HepG2 (cell line): ENCODE results near the gene PELI3. TPM values are rescaled to one million over a fixed set of nuclear protein-coding genes. Genes with fewer than 3 reads are reported as not detected.

ENCODE experiments used
- ATF5 ChIP-seq: sonication (generic); formaldehyde crosslinking; IDR thresholded peaks from 2 replicates; pipeline ENCODE4 v1.4.0; 2020; ENCODE audit warnings: mild to moderate bottlenecking, low read depth, missing genetic modification reagents
- EHMT2 ChIP-seq: fragments of 200-600 bp; sonication (generic); IDR thresholded peaks from 2 replicates; pipeline ENCODE4 v1.7.0; 2017; ENCODE audit warnings: antibody characterized with exemption, low read depth, low read length, borderline replicate concordance
- KAT8 ChIP-seq: IDR thresholded peaks from 2 replicates; pipeline ENCODE4 v1.6.1; 2016; ENCODE audit warnings: missing genetic modification reagents, missing compliant biosample characterization
- KDM5B ChIP-seq: sonication (generic); formaldehyde crosslinking; IDR thresholded peaks from 2 replicates; pipeline ENCODE4 v1.4.0; 2020; ENCODE audit warnings: missing genetic modification reagents, mild to moderate bottlenecking, borderline replicate concordance
- MEF2D ChIP-seq: sonication (generic); formaldehyde crosslinking; IDR thresholded peaks from 2 replicates; pipeline ENCODE4 v1.5.1; 2020; ENCODE audit warnings: mild to moderate bottlenecking, missing genetic modification reagents
- MEIS1 ChIP-seq: sonication (generic); formaldehyde crosslinking; IDR thresholded peaks from 2 replicates; pipeline ENCODE4 v1.9.0; 2021; ENCODE audit warnings: mild to moderate bottlenecking, missing genetic modification reagents, moderate library complexity, borderline replicate concordance
- NR2F1 ChIP-seq, 2 experiments: fragments of 450-650 bp in 1 of 2; formaldehyde crosslinking in 1 of 2; IDR thresholded peaks; 2 replicates each; pipeline versions ENCODE4 v1.5.0 to v1.6.1; 2016 to 2020; ENCODE audit warnings: mild to moderate bottlenecking in 1 of 2, missing compliant biosample characterization in 1 of 2, missing genetic modification reagents in 1 of 2, moderate library complexity in 1 of 2
- RELA ChIP-seq: sonication (generic); formaldehyde crosslinking; IDR thresholded peaks from 2 replicates; pipeline ENCODE4 v1.4.0; 2020; ENCODE audit warnings: missing genetic modification reagents
- RNF2 ChIP-seq: fragments of 450-650 bp; conservative IDR thresholded peaks from 2 replicates; pipeline ENCODE4 v1.6.1; 2016; ENCODE audit warnings: low read depth
- ZBTB3 ChIP-seq: sonication (generic); formaldehyde crosslinking; IDR thresholded peaks from 2 replicates; pipeline ENCODE4 v1.4.0; 2020; ENCODE audit warnings: low read depth, mild to moderate bottlenecking, moderate library complexity, missing genetic modification reagents, borderline replicate concordance
- ZFP90 ChIP-seq: sonication (generic); formaldehyde crosslinking; IDR thresholded peaks from 2 replicates; pipeline ENCODE4 v1.8.0; 2022; ENCODE audit warnings: missing genetic modification reagents, mild to moderate bottlenecking, inconsistent platforms, borderline replicate concordance
- ZHX1 ChIP-seq: sonication (generic); formaldehyde crosslinking; IDR thresholded peaks from 2 replicates; pipeline ENCODE4 v1.8.1; 2022; ENCODE audit warnings: low read depth, mild to moderate bottlenecking, missing genetic modification reagents
- ZNF142 ChIP-seq: sonication (generic); formaldehyde crosslinking; IDR thresholded peaks from 2 replicates; pipeline ENCODE4 v1.4.0; 2020; ENCODE audit warnings: missing genetic modification reagents
- ZNF143 ChIP-seq: sonication (generic); formaldehyde crosslinking; IDR thresholded peaks from 2 replicates; pipeline ENCODE4 v1.4.0; 2020; ENCODE audit warnings: missing genetic modification reagents
- ZNF33B ChIP-seq: sonication (generic); formaldehyde crosslinking; IDR thresholded peaks from 2 replicates; pipeline ENCODE4 v1.5.1; 2020; ENCODE audit warnings: mild to moderate bottlenecking, missing genetic modification reagents
- ZNF580 ChIP-seq: IDR thresholded peaks from 2 replicates; pipeline ENCODE4 v1.6.1; 2016; ENCODE audit warnings: low read depth, borderline replicate concordance
- ZNF841 ChIP-seq: sonication (generic); formaldehyde crosslinking; IDR thresholded peaks from 2 replicates; pipeline ENCODE4 v1.8.1; 2023; ENCODE audit warnings: missing genetic modification reagents, borderline replicate concordance
- ZNF879 ChIP-seq: sonication (generic); formaldehyde crosslinking; IDR thresholded peaks from 2 replicates; pipeline ENCODE4 v1.8.1; 2023; ENCODE audit warnings: missing genetic modification reagents
- polyA plus RNA-seq, 8 experiments: library from polyadenylated mRNA; depleted of rRNA in 3 of 8; stranded (reverse) in 7 of 8; unstranded in 1 of 8; fragments of >200 nt; fragmentation: Illumina TruSeq in 4 of 8; extraction: Trizol in 4 of 8; gene quantifications; 2 replicates each; pipeline versions ENCODE4 v1.2.1 to v1.2.3, GENCODE V29; 2011 to 2016; ENCODE audit warnings: low read depth in 4 of 8, missing spikeins in 1 of 8, mixed read lengths in 1 of 8; ENCODE audit not compliant: insufficient read depth in 1 of 8
- total RNA-seq, 5 experiments: library from RNA; depleted of rRNA; stranded (reverse); fragments of >200 nt; fragmentation: Illumina TruSeq; extraction: Trizol; gene quantifications; 2 replicates each; pipeline ENCODE4 v1.2.3, GENCODE V29; 2016; ENCODE audit warnings: low read depth in 1 of 5

The PELI3 gene
- total and polyA plus RNA-seq, 2 of the 13 experiments (the other 11 are each of a cell fraction or from before 2014, with no cell fraction given): 2.0 to 4.0 TPM

- peak; percentile 100 for TF ChIP-seq ZNF580 (CRISPR knock-in tag)
- peak; percentile 100 for TF ChIP-seq ATF5 (CRISPR knock-in tag)
- TF ChIP-seq ZFP90 (CRISPR knock-in tag): peak; percentile 100
- peak; percentile 100 for TF ChIP-seq KAT8 (CRISPR knock-in tag)
- peak; percentile 100 for TF ChIP-seq ZNF841 (CRISPR knock-in tag)
- peak; percentile 100 for TF ChIP-seq MEIS1 (CRISPR knock-in tag)
- peak; percentile 100 for TF ChIP-seq ZNF33B (CRISPR knock-in tag)
- peak; percentile 100 for TF ChIP-seq ZHX1 (CRISPR knock-in tag)
- TF ChIP-seq ZNF143 (CRISPR knock-in tag): peak; percentile 87
- TF ChIP-seq ZNF142 (CRISPR knock-in tag): peak; percentile 100
- TF ChIP-seq ZNF879 (CRISPR knock-in tag): peak; percentile 100
- peak; percentile 100 for TF ChIP-seq MEF2D (CRISPR knock-in tag)
- peak; percentile 100 for TF ChIP-seq ZBTB3 (CRISPR knock-in tag)
- TF ChIP-seq NR2F1 (CRISPR knock-in tag; IDR thresholded peaks at IDR 0.05): peak; percentile 81 to 99
- TF ChIP-seq EHMT2: peak; percentile 100
- TF ChIP-seq RNF2: no peak
- peak; percentile 100 for TF ChIP-seq RELA (CRISPR knock-in tag)
- TF ChIP-seq KDM5B (CRISPR knock-in tag): peak; percentile 100
These were observed 45.1 kb upstream of the PELI3 start (continued) for GRCh38 chr11:66421492-66422205.
